Measurements from ENCODE around the gene NTRK2.

Gene NTRK2

GRCh38 chr9:84785792-84786547, 116.4 kb downstream of the NTRK2 start:
- DNase-seq, result no peak

DNA sequence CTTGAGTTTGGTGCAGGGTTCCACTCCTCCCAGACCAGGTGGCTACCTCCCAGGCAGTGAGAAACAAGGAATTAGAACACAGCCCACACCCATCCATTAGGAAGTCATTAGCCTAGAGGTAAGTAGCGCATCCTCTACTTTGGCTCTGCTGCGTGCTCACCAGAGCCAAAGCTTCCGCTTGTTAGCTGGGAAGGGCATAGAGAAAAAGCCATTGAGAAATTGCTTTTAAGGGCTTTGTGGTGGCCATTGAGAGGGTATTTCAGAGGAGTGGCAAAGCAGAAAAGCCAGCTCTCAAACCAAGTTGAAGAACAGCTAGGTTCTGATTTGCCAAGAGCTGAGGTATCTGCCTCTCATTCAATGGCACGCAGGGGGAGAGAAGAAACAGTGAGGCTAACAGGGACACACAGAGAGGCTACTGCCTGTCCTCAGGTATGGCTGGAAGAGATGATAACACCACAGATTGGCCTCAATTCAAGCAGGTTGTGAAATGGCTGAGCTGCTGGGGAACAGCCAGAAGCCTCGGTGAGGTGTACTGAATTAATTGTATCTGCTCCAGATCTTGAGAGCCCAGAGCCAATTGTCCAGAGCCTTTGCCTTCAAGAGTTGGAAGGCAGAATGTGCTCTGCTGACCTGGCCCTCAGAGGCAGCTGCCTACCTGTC, 119.4 kb downstream of the NTRK2 start:
- DNase-seq, result no peak

DNA sequence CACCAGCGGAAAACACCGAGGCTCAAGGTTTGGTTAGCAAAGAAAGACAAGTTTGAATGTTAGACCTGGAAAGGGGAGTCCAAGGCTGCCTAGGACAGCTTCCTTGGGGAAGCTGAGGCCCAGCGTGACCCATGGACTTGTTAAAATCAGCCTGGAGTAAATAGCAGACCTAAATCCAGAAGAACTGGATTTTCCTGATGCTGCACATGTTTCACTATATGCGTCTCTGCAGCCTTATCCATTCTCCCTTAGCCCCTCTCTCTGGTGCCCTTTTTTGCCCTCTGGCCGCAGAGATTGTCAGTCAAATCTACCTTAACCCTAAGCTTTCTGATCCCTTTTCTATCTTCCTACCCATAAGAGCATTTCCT, 119.9 kb downstream of the NTRK2 start:
- DNase-seq, result no peak

- no peak for DNase-seq
Measured at GRCh38 chr9:84791643-84792042, 122.1 kb downstream of the NTRK2 start.

GRCh38 chr9:84793251-84793650, 123.7 kb downstream of the NTRK2 start:
- no peak for DNase-seq

- DNase-seq, result no peak
Measured at GRCh38 chr9:84794981-84795637, 125.6 kb downstream of the NTRK2 start.

DNA sequence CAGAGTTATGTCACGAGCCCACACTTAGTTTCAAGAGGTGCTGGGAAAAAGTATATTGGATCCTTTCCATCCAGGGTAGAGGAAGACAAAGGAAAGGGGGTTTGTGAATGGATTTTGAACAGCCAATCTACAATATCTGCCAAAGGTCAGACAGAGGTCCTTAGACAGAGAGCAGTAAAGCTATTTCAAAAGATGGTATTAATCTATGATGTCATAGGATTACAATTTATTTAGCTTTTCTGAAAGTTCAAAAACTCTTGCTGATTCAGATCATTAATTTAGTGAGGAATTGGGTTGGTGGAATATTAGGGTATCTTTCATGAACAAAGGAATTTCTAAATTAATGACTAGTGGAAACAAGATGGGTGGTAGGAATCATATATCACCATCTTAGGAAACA, 126.9 kb downstream of the NTRK2 start:
- no peak for DNase-seq

DNA sequence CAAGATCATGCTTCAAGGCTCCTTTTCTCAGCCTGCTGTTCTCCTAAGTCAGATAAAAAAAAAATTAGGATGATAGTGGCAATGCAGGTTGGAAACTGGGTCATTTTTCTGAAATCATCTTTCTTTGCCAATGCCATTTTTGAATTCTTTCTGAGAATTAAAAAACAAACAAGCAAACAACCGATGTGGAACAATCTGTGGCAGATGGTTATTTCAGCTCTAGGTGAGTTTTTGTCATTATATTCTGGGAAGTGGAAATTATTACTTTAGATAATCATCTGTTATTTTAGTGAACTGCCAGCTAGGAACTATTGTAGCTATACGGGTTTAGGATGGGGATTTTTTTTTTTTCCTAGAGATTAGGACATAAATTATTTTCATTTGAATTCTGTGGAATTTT, 129.7 kb downstream of the NTRK2 start:
- DNase-seq, result no peak

DNA sequence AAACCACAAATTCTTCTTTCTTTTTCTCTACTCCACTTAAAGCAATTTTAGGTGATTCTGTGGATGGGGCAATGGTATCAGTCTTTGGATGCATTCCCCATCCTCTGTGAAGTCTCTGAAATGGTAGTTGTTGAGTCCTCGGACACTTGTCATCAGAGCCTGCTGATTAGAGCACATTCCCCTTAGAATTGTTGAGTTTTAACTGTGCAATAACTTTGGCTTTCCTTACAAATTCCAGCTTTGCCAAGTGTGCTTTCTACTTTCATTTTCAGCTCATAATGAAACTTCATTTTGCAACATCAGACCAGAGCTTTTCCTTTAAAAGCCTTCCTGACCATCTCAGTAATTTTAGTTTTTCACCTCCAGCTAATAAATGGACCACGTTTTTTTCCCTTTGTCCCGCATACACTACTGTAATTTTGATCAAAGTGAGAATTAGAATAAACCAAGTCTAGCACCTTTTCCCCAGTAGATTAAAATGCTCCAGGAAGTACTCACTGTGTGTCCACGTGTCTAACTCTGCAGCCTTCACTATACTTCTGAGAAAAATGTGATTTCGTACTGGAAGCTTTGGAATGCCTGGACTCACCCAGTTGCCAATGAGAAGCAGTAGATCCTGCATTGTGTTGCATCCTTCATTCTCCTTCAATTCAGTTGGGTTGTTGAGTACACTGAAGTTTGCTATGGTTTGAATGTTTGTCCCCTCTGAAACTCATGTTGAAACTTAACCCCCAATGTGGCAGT, 135.6 kb downstream of the NTRK2 start:
- DNase-seq, result no peak

GRCh38 chr9:84807431-84807830, 137.9 kb downstream of the NTRK2 start:
- DNase-seq, result no peak

GRCh38 chr9:84807870-84808390, 138.4 kb downstream of the NTRK2 start:
- DNase-seq, result no peak

- no peak for DNase-seq
Measured at GRCh38 chr9:84808416-84808815, 138.9 kb downstream of the NTRK2 start.

DNA sequence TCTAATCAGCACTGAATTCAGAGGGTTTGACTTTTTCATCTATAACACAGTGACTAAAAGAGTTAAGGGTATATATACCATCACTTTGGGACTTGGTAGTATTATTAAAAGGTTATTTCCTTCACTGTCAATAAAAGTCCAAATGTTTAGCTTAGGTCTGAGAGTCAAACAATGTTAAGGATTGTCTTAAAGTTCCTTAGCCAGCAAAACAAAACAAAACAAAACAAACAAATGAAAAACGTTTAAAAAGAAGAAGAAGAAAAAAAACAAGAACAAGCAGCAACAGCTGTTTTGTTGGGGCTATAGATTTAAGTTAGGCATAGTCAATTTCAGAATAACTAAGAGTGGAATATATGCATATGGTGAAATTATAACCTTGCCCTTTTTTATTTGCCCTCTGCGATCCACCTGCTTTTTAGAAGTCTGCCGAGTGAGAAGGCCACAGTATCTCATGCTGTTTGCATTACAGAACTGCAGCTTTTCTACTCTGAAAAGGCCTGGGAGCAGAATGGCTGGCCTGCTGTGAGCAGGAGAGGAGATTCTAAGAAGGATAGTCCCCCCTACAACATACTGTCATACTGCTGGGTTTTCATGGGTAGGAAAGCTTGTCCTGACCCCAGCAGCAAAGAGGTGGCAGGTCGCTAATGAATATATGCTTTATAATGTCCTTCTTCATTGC, 141.7 kb downstream of the NTRK2 start:
- DNase-seq, result no peak

GRCh38 chr9:84811751-84812074, 142.2 kb downstream of the NTRK2 start:
- DNase-seq, result no peak

DNA sequence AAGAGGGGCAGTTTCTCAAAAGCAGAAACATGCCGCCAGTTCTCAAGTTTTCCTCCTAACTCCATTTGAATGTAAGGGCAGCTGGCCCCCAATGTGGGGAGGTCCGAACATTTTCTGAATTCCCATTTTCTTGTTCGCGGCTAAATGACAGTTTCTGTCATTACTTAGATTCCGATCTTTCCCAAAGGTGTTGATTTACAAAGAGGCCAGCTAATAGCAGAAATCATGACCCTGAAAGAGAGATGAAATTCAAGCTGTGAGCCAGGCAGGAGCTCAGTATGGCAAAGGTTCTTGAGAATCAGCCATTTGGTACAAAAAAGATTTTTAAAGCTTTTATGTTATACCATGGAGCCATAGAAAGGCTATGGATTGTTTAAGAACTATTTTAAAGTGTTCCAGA, 142.8 kb downstream of the NTRK2 start:
- no peak for DNase-seq

GRCh38 chr9:84812847-84813246, 143.3 kb downstream of the NTRK2 start:
- no peak for DNase-seq

DNA sequence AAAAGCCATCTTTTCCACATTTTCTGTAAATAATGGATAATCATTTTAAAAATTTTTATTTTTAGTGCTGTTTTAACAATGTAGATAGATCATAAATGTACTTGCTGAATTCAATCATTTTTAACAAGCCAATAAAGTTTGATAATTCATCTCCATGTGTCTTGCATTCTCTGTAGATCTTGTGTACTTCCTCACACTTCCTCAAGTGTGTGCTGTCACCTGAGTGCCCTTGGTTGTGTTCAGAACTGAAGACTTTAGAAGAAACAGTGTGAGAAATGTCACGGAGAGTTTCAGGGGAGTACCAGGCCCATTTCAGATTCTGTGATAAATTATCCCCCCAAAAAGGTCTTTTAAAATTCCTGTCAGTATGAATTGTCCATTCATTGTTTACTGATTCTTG, 146.0 kb downstream of the NTRK2 start:
- no peak for DNase-seq

- DNase-seq, result no peak
Measured at GRCh38 chr9:84817038-84817437, 147.5 kb downstream of the NTRK2 start.

- no peak for DNase-seq
Measured at GRCh38 chr9:84818791-84819190, 149.3 kb downstream of the NTRK2 start.

GRCh38 chr9:84819491-84819991, 150.0 kb downstream of the NTRK2 start:
- DNase-seq, result no peak

GRCh38 chr9:84821431-84821830, 151.9 kb downstream of the NTRK2 start:
- DNase-seq, result no peak

DNA sequence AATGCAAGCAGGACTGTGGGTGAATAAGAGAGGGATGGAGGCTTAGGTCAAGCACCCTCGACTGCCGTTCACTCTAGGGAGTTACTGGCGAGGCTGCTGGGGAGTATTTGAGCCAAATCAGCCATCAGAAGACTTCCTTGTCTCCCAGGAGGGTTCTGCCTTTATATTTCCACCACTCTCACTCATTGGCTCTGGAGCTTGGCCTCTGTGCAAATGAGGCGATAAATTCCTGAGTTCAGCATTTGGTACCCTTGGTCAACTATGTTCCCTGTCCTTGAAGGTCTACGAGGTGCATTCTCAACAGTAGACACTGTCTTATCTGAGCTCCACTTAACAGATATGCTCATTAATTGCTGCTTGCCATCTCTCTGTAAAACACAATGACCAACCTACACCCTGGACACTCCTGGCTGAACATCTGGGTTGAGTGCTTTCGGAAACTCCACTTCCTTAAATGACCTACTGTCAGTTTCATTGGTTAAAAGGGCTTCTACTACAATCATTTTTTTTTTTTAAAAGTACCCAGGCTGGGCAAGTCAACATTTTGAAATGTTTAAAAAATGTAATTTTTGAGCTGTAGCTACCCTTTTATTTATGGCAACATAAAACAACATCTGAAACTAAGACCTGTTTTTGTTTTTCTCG, 153.2 kb downstream of the NTRK2 start:
- no peak for DNase-seq
